IPS-NIHi11 (cell line): ENCODE measurements around the gene ARMC7.
"Not testable (repeated sequence)": the region's sequence is repeated elsewhere in the genome, so short reads cannot be mapped to it uniquely, and the experiment has no call there.

Experiments used
- DNase-seq: peaks from one replicate; pipeline ENCODE4 v3.0.0; 2012; ENCODE audit warnings: mixed read lengths, low spot score

The ARMC7 gene

DNA sequence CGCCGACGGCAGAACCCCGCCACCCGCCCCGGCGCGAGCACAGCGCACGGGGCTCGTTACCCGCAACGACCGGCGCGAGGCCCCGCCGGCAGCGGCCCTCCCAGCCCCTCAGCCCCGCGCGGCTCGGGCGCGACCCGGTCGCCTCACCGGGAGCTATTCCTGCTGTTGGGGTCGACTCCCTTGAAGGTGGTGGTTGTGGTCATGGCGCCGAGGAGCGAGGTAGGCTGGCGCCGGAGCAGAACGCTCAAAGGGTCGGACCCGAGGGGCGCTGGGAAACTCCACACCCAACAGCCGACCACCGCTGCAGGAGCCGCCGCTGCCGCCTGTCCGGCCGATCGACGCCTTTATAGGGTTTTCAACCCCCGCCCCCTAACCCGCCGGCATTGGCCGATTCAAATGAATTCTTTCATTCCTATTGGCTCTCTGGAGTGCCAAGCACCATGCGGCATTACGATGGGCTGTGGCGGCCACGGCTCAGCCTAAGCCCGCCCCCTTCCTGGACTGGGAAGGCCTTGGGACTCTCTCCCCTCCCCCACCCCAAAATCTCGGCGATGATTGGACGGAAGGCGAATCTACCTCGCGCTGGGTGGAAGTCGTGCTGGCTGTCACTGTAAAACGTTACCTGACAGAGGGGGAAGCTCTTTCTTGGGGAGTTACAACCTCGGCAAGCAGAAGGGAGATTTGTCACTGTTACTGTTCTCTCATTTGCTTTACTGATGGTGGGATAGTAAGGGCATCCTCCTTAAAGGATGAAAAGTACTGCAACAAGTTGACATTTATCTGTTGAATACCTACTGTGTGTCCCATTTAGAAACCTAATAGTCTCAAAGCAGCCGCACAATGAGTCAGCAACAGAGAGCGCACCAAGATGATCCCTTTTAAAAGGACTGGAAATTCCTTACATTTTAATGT is 44.7 kb downstream of the ARMC7 start, which contains the start of gene JPT1:
TSS of gene JPT1 (minus strand) at position 318 of the 912 bp plus-strand sequence. CDS start at position 203, 115 bp downstream.
- DNase-seq: peak; percentile 98

DNA sequence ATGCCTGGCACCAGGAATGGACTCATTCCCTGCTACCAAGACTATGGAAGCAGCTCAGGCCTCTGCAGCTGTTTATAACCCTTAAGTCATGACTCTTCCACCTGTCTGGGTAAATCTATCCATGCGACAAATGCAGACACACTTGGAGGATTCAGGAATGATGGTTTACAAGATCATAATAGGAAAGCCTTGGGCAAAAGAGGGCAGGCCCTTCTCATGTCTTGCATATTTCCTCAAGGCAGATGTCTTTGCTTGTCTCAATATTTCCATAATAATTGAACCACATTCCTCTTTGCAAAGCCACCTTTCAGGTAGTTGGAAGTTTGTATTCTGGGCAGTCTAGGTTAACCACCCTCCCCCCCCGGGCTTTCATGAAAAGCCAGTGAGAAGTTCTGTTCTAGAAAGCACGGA is 45.4 kb downstream of the ARMC7 start:
- peak; percentile 14 for DNase-seq

DNA sequence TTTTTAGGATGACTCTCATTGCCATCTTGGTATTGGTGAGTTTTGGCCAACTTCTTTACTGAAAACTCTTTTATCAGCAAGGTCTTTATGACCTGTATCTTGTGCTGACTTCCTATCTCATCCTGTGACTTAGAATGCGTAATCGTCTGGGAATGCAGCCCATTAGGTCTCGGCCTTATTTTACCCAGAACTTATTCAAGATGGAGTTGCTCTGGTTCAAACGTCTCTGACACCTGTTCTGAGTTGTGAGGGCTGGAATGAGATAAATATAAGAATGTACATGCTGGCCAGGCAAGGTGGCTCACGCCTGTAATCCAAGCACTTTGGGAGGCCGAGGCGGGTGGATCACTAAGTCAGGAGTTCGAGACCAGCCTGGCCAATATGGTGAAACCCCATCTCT is 48.7 kb downstream of the ARMC7 start:
- not testable (repeated sequence) for DNase-seq

DNA sequence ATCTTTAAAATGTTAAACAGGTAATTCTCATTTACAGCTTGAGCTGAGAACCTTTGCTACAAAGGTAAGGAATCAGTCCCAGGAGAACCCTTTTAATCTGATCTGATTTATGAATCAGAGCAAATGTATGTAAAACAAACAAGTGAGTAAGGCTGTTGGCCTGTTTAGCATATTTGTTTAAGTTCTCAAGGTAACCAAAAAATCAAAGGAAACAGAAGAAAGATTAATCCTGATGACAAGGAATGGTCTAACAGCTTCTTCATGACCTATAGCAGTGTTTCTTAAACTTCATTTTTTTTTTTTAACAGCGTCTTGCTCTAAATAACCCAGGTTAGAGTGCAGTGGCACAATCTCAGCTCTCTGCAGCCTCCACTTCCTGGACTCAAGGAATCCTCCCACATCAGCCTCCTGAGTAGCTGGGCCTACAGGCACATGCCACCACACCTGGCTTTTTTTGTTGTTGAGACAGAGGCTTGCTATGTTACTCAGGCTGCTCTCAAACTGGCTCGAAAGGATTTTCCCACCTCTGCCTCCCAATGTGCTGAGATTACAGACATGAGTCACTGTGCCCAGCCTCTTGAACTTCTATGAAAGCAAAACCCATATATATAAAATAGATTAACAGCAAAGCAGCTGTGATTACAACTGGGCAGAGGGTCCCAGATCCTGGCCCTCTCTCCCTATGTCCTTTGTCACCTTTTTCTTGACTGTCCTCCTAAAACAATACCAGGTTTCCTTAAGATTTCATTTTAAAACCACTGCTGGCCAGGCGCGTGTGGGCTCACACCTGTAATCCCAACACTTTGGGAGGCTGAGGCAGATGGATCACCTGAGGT is 49.6 kb downstream of the ARMC7 start:
- DNase-seq: no peak

DNA sequence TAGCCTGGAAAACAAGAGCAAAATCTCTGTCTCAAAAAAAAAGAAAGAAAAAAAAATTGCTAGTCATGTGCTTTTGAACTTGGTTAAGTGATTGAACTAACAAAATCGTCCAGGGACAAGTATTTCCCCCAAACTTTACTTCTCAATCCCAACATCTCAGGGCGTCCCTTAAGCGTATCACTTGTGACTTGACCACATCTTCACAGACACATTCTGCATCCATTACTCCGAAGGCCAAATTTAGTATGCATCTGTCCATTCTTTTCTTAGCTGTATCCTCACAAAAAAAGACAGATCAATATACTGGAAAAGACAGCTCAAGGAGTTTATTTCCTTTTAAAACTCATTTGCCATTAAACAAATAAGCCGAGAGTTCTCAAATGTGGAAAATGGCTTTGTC is 50.4 kb downstream of the ARMC7 start:
- no peak for DNase-seq

DNA sequence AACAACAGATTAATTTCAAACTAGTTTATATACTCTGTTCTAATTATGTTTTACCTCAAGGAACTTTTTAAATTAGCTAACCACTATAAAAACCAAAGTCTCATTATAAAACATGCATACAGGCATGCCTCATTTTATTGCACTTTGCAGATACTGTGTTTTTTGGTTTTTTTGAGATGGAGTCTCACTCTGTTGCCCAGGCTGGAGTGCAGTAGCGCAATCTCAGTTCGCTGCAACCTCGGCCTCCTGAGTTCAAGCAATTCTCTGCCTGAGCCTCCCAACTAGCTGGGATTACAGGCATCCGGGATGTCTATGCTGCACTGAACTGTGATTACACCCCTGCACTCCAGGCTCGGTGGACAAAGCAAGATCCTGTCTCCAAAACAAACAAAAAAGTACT is 53.3 kb downstream of the ARMC7 start:
- no peak for DNase-seq

DNA sequence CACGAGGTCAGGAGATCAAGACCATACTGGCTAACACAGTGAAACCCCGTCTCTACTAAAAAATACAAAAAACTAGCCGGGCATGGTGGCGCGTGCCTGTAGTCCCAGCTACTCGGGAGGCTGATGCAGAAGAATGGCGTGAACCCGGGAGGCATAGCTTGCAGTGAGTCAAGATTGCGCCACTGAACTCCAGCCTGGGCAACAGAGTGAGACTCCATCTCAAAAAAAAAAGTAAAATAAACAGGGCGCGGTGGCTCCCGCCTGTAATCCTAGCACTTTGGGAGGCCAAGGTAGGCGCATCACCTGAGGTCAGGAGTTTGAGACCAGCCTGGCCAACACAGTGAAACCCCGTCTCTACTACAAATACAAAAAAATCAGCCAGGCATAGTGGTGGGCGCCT is 54.8 kb downstream of the ARMC7 start:
- DNase-seq: not testable (repeated sequence)

DNA sequence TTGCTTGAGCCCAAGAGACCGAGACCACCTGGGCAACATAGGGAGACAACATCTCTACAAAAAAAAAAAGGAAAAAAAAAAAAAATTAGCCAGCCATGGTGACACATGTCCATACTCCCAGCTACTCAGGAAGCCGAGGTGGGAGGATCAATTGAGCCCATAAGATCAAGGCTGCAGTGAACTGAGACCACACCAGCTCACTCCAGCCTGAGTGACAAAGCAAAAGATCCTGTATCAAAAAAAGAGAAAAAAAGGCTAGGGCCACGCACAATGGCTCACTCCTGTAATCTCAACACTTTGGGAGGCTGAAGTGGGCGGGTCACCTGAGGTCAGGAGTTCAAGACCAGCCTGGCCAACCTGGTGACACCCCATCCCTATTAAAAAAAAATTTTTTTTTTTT is 59.2 kb downstream of the ARMC7 start:
- DNase-seq: no peak

DNA sequence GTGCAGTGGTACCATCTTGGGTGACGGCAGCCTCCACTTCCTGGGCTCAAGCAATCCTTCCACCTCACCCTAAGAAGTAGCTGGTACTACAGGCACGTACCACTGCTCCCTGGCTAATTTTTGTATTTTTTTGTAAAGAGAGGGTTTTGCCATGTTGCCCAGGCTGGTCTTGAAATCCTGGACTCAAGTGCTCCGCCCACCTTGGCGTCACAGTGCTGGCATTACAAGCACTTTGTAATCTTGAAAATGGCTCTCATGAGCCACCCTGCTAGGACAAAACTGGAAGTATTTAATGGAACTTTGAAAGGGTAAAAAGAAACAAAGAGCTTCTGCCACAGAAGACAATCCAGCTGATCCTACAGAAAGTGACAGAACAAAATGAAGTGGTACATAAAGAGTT is 63.8 kb downstream of the ARMC7 start:
- DNase-seq: no peak

DNA sequence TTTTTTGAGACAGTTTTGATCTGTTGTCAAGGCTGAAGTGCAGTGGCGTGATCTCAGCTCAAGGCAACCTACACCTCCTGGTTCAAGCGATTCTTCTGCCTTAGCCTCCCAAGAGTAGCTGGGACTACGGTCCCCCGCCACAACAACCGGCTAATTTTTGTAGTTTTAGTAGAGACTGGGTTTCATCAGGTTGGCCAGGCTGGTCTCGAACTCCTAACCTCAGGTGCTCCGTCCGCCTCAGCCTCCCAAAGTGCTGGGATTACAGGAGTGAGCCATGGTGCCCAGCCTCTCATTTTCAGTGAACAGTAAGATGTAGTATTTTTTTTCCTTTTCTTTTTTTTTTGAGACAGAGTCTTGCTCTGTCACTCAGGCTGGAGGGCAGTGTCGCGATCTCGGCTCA is 65.2 kb downstream of the ARMC7 start:
- DNase-seq: no peak

DNA sequence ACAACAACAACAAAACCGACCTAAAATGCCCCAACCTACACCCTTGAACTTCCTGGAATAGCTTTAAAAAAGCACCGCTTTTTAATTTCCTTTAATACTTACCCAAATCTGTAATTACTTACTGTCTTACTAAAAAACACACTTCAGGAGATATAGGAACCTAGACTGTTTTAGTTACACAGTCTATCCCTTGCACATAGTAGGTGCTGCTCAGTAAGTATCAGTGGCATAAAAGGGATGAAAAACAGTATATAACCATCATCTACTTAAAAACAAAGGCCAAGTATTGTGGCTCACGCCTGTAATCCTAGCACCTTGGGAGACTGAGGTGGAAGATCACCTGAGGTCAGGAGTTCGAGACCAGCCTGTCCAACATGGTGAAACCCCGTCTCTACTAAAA is 66.9 kb downstream of the ARMC7 start:
- DNase-seq: no peak

DNA sequence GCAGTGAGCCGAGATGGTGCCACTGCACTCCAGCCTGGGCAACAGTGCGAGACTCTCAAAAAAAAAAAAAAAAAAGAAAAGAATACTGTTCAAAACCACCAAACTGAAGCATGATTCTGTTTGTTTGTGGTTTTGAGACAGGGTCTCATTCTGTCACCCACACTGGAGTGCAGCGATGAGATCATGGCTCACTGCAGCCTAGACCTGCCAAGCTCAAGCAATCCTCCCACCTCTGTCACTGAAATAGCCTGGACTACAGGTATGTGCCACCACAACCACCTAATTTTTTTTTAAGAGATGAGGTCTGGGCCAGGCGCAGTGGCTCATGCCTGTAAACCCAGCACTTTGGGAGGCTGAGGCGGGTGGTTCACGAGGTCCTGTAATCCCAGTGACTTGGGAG is 68.7 kb downstream of the ARMC7 start:
- DNase-seq: no peak
